GM12891 (cell line): Measurements from ENCODE around the gene ANKRD27.
A peak's percentile ranks its signal among the peaks of the same experiment; 100 is the strongest.

Source experiments
- DNase-seq: peaks from one replicate; pipeline ENCODE4 v3.0.0; 2011; ENCODE audit warnings: low spot score; ENCODE audit not compliant: insufficient read length
- FAIRE-seq: peaks from 2 replicates; lab custom pipeline; 2011; peaks lifted over from hg19 to GRCh38; lab: Jason Lieb, UNC
- PAX5 ChIP-seq: IDR thresholded peaks from 2 replicates; pipeline ENCODE4 v1.6.1; 2011; ENCODE audit warnings: low read length, moderate library complexity, mild to moderate bottlenecking; ENCODE audit not compliant: insufficient read depth, severe bottlenecking
- POLR2A ChIP-seq: IDR thresholded peaks from 2 replicates; pipeline ENCODE4 v1.6.1; 2011; ENCODE audit warnings: low read depth, low read length, control low read depth
- POLR2AphosphoS5 ChIP-seq: IDR thresholded peaks from 2 replicates; pipeline ENCODE4 v1.6.1; 2011; ENCODE audit warnings: low read depth, low read length, control low read depth
- POU2F2 ChIP-seq: IDR thresholded peaks from 2 replicates; pipeline ENCODE4 v1.6.1; 2011; ENCODE audit warnings: low read depth, mild to moderate bottlenecking, control low read depth, low read length, moderate library complexity
- SPI1 ChIP-seq: IDR thresholded peaks from 2 replicates; pipeline ENCODE4 v1.6.1; 2011; ENCODE audit warnings: low read depth, low read length, control low read depth
- TAF1 ChIP-seq: IDR thresholded peaks from 2 replicates; pipeline ENCODE4 v1.6.1; 2011; ENCODE audit warnings: low read depth, low read length, control low read depth

The ANKRD27 gene

DNA sequence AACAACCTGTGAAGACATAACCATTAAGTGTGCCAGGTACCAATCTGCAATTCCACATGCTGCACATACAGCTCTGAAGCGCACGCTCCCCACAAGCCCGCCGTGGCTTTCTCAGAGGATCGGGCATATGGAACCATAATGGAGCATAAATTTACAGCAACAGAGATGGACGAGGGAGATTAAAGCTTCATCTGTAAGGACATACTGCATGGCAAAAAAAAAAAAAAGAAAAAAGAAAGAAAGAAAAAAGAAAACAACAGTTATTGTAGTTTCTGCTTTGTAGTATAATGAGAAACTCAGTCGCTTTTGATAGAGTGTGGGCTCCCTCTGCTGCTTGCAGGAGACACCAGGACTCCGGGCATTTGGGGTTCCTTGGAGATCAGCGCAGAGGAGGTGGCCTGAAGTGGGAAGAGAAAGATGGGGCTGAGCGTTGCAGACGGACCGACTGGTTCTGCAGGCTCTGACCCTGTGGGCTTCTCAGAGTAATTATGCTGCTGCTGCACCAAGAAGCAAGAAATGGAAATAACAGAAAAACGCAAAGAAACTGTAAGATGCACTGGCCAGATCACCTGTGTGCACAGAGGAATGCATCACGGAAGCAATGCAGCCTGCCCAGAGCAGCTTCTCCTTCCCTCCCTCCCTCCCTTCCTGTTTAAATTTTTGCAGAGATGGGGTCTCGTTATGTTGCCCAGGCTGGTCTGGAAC, 104.7 kb downstream of the ANKRD27 start:
- FAIRE-seq (no peak), DNase-seq (peak; percentile 39)
- TF ChIP-seq SPI1 = no peak
- no peak for TF ChIP-seq TAF1
- TF ChIP-seq POU2F2 = no peak
- TF ChIP-seq PAX5 = no peak
- TF ChIP-seq POLR2A = no peak
- TF ChIP-seq POLR2AphosphoS5 = no peak

DNA sequence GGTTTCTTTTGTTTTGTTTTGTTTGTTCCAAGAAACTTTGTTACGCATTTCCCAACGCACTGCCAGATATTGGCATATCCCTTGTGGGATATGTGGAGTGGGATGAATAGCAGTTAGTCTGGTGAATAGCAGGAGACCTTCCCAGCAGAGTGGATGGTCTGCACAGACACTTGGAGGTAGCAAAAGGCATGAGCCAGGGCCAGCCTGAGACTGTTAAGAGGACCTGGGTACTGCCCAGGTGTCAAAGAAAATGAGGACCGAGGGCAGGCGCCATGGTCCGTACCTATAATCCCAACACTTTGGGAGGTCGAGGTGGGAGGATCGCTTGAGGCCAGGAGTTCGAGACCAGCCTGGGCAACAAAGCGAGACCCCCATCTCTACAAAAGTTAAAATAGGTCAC, 107.5 kb downstream of the ANKRD27 start:
- no peak for DNase-seq
- no peak for TF ChIP-seq SPI1
- no peak for TF ChIP-seq POLR2A
- TF ChIP-seq POU2F2 = no peak
- TF ChIP-seq TAF1 = no peak
- TF ChIP-seq PAX5 = no peak
- no peak for TF ChIP-seq POLR2AphosphoS5
- no peak for FAIRE-seq

DNA sequence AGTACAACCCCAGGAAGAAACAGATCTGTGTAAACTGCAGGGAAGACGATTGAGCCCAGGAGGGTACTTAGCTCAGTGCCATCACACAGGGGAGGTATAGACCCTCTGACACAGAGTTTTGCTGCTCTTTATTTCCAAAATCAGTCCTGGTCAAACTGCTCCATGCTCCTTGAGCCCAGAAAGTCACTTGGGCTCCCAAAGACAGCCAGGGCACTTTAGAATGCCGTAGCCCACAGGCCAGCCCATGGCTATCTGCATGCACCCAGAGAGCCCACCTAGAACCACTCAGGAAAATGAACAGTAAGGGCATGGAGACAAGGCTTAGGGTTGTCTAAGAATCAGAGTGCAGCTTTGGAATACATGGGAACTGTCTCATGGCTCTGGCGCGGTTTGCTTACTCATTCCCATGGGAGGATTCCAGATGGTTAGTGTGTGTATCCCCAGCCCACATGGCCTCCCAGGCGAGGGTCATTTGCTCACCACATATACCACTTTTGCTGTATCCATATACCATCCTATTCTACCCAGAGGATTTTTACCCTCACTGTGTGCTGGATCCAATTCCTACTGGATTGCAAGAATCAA, 108.6 kb downstream of the ANKRD27 start:
- DNase-seq = no peak
- no peak for TF ChIP-seq PAX5
- no peak for TF ChIP-seq POLR2A
- TF ChIP-seq POU2F2 = no peak
- no peak for TF ChIP-seq TAF1
- TF ChIP-seq SPI1 = no peak
- TF ChIP-seq POLR2AphosphoS5 = no peak
- FAIRE-seq = no peak

DNA sequence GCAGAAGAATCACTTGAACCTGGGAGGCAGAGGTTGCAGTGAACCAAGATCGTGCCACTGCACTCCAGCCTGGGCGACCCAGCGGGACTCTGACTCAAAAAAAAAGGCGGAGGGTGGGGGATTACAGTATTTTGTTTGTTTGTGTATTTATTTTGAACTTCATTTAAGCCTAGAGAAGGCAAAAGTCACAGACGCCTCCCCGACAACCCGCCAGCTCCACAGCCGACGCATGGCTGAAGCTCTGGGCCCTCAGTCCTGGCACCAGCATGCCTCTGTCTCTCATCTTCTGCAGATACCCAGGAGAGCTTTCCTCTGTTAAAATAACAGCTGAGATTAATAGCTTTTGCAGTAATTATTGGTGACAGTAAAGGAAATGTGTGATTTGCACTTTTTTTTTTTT, 111.2 kb downstream of the ANKRD27 start:
- FAIRE-seq (no peak), DNase-seq (no peak)
- TF ChIP-seq SPI1 = no peak
- no peak for TF ChIP-seq PAX5
- no peak for TF ChIP-seq POU2F2
- no peak for TF ChIP-seq POLR2A
- TF ChIP-seq POLR2AphosphoS5 = no peak
- TF ChIP-seq TAF1 = no peak

DNA sequence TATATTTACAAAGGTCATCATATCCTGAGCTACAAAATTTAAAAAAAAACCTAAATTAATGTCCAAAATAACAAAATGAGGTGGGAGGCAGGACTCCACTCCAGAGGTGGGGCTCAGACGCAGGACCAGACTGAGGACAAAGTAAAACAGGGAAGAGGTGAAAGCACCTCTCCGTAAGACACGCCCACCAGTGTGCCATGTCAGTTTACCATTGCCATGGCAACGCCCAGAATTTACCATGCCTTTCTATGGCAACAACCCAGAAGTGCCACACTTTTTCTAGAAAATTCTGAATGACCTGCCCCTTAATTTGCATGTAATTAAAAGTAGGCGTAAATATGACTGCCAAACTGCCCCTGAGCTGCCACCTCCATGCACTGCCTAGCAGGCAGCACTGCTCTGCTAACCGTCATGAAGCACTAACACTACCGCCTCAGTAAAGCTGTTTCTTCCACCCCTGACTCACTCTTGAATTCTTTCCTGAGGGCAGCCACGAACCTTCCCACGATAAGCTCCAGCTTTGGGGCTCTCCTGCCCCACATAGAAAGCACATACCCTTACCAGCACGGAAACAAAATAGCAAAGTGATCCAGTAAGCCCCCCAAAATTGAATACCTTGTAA, 116.3 kb downstream of the ANKRD27 start:
- DNase-seq (no peak), FAIRE-seq (no peak)
- no peak for TF ChIP-seq TAF1
- TF ChIP-seq PAX5 = no peak
- TF ChIP-seq SPI1 = no peak
- TF ChIP-seq POLR2AphosphoS5 = no peak
- TF ChIP-seq POU2F2 = no peak
- TF ChIP-seq POLR2A = no peak

DNA sequence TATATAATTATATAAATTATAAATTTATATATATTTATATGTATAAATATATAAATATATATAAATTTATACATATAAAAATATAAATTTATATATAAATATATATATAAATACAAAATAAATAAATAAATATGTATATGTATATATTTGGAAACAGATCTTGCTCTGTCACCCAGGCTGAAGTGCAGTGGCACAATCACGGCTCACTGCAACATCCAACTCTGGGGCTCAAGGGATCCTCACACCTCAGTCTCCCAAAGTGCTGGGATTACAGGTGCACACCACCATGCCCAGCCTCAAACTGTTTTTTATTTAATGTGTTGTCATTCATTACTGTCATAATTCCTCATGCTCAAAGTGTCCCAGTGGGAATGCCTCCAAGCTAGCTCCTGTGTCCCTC, 119.2 kb downstream of the ANKRD27 start:
- DNase-seq (no peak), FAIRE-seq (no peak)
- TF ChIP-seq POU2F2 (no peak), TAF1 (no peak), POLR2A (no peak), PAX5 (no peak), POLR2AphosphoS5 (no peak), SPI1 (no peak)

DNA sequence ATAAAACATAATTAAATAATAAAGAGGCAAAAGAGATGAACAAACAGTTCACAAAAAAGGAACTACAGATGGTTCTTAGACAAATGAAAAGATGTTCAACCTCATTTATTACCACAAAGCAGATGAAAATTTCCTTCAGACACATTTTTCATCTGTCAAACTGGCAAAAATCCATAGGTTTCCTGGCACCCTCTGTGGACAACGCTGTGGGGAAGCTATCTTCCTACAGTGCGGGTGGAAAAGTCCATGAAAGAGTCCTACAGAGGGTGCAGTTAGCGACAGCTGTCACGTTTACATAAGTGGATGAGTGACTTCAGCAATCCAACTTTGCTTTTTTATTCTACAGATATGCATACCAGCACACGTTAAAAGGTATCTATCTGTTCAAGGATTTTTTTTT, 124.3 kb downstream of the ANKRD27 start:
- FAIRE-seq = no peak
- no peak for TF ChIP-seq TAF1
- TF ChIP-seq POLR2AphosphoS5 = no peak
- no peak for TF ChIP-seq SPI1
- no peak for TF ChIP-seq POLR2A
- no peak for TF ChIP-seq PAX5
- TF ChIP-seq POU2F2 = no peak
- no peak for DNase-seq
